ENCODE measurements around the gene CHN2.

Gene CHN2

GRCh38 chr7:29364661-29365060, 170.1 kb downstream of the CHN2 start:
- no peak for DNase-seq (ENCODE audit: low read depth)

GRCh38 chr7:29365423-29365822, 170.8 kb downstream of the CHN2 start:
- DNase-seq (ENCODE audit: low read depth) = no peak

GRCh38 chr7:29367784-29368183, 173.2 kb downstream of the CHN2 start:
- DNase-seq (ENCODE audit: low read depth) = no peak

- DNase-seq (ENCODE audit: low read depth) = no peak
These were observed 175.4 kb downstream of the CHN2 start for GRCh38 chr7:29369909-29370488.

GRCh38 chr7:29370531-29371314, 176.1 kb downstream of the CHN2 start:
- peak; percentile 3 for DNase-seq (ENCODE audit: low read depth)

GRCh38 chr7:29371472-29371871, 176.9 kb downstream of the CHN2 start:
- no peak for DNase-seq (ENCODE audit: low read depth)

- DNase-seq (ENCODE audit: low read depth) = no peak
These were observed 177.9 kb downstream of the CHN2 start for GRCh38 chr7:29372351-29373090.

GRCh38 chr7:29375641-29376562, 181.3 kb downstream of the CHN2 start:
- no peak for DNase-seq (ENCODE audit: low read depth)

GRCh38 chr7:29377718-29378117, 183.1 kb downstream of the CHN2 start:
- no peak for DNase-seq (ENCODE audit: low read depth)

- DNase-seq (ENCODE audit: low read depth) = no peak
These were observed 185.0 kb downstream of the CHN2 start for GRCh38 chr7:29379551-29379950.

GRCh38 chr7:29381206-29382094, 186.9 kb downstream of the CHN2 start:
- DNase-seq (ENCODE audit: low read depth) = no peak

- DNase-seq (ENCODE audit: low read depth) = no peak
These were observed 189.7 kb downstream of the CHN2 start for GRCh38 chr7:29384277-29384676.

- DNase-seq (ENCODE audit: low read depth) = no peak
These were observed 190.7 kb downstream of the CHN2 start for GRCh38 chr7:29385214-29385814.

- no peak for DNase-seq (ENCODE audit: low read depth)
These were observed 191.7 kb downstream of the CHN2 start for GRCh38 chr7:29386196-29386765.

- no peak for DNase-seq (ENCODE audit: low read depth)
These were observed 196.7 kb downstream of the CHN2 start for GRCh38 chr7:29391262-29391661.

- no peak for DNase-seq (ENCODE audit: low read depth)
These were observed 199.7 kb downstream of the CHN2 start for GRCh38 chr7:29394321-29394720.

GRCh38 chr7:29396563-29396962, 202.0 kb downstream of the CHN2 start:
- DNase-seq (ENCODE audit: low read depth) = no peak

- DNase-seq (ENCODE audit: low read depth) = no peak
These were observed 202.8 kb downstream of the CHN2 start for GRCh38 chr7:29397398-29397797.

GRCh38 chr7:29398011-29398410, 203.4 kb downstream of the CHN2 start:
- DNase-seq (ENCODE audit: low read depth) = no peak

GRCh38 chr7:29400437-29400836, 205.9 kb downstream of the CHN2 start:
- DNase-seq (ENCODE audit: low read depth) = no peak
